GM19455 (cell line): ENCODE results near the gene DAGLB.
"Not testable (repeated sequence)": the region's sequence is repeated elsewhere in the genome, so short reads cannot be mapped to it uniquely, and the experiment has no call there.

Experiments used
- ATAC-seq: cut with Tn5 transposase; IDR thresholded peaks from one replicate; pipeline ENCODE4 v1.9.1; 2021; ENCODE audit not compliant: unreplicated experiment

DAGLB gene

GRCh38 chr7:6463609-6464008 is 15.9 kb upstream of the DAGLB start:
- ATAC-seq, result not testable (repeated sequence)

GRCh38 chr7:6461946-6462550 is 14.3 kb upstream of the DAGLB start:
- no peak for ATAC-seq

- ATAC-seq, result no peak
Measured at GRCh38 chr7:6460990-6461584, 13.3 kb upstream of the DAGLB start.

GRCh38 chr7:6460303-6460702 is 12.5 kb upstream of the DAGLB start:
- no peak for ATAC-seq

- ATAC-seq, result not testable (repeated sequence)
Measured at GRCh38 chr7:6458676-6459075, 10.9 kb upstream of the DAGLB start.

GRCh38 chr7:6453734-6454133 is 6.0 kb upstream of the DAGLB start:
- no peak for ATAC-seq

- no peak for ATAC-seq
Measured at GRCh38 chr7:6451224-6451705, 3.5 kb upstream of the DAGLB start.

GRCh38 chr7:6450591-6450990 is 2.8 kb upstream of the DAGLB start:
- not testable (repeated sequence) for ATAC-seq

- not testable (repeated sequence) for ATAC-seq
Measured at GRCh38 chr7:6449884-6450283, 2.1 kb upstream of the DAGLB start.

- no peak for ATAC-seq
Measured at GRCh38 chr7:6448943-6449543, 1.3 kb upstream of the DAGLB start.

- ATAC-seq, result peak; percentile 23
Measured at GRCh38 chr7:6446838-6447580, 745 bp downstream of the DAGLB start.

- no peak for ATAC-seq
Measured at GRCh38 chr7:6444516-6445269, 3.1 kb downstream of the DAGLB start.

- no peak for ATAC-seq
Measured at GRCh38 chr7:6443372-6443941, 4.3 kb downstream of the DAGLB start.

GRCh38 chr7:6442114-6442513 is 5.6 kb downstream of the DAGLB start:
- ATAC-seq, result no peak

- no peak for ATAC-seq
Measured at GRCh38 chr7:6440381-6440780, 7.4 kb downstream of the DAGLB start.

GRCh38 chr7:6438427-6438826 is 9.3 kb downstream of the DAGLB start:
- no peak for ATAC-seq

- no peak for ATAC-seq
Measured at GRCh38 chr7:6437251-6437650, 10.5 kb downstream of the DAGLB start.

- no peak for ATAC-seq
Measured at GRCh38 chr7:6436385-6436685, 11.4 kb downstream of the DAGLB start.

- ATAC-seq, result peak; percentile 77
Measured at GRCh38 chr7:6435486-6436384, 12.0 kb downstream of the DAGLB start.
